EH (cell line): Measurements from ENCODE around the gene NRXN3.

Source experiments
- DNase-seq: peaks from one replicate; pipeline ENCODE4 v3.0.0-alpha.2; 2015; ENCODE audit warnings: low read depth

Gene NRXN3

DNA sequence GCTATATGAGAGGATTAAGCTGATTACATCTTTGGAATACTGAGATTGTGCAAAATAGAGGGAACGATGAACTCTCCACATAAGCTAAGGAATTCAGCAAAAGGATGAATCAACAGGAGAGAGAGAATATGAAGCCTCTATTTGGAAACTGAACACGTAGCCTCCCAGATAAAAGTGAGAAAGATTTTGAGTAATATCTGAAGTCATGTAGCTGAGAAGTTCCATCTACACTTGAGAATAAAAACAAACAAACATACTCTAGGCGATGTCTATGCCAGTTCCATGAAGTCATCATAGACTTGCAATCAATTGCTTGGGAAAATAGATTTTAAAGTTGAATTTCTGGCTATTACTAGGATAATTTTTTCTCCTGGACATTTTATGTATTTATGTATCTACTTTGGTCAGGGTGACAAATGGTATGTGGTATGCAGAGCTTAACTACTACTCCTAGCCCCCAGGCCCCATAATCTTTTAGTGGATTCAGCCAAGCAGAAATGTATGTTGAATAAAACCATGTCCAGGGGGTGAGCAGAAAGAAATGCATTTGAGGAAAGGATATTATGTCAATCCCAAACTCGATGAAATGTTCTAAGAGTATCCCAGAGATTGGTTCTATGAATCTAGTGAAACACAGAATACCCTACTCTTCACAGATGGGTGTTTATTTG, 1413.7 kb downstream of the NRXN3 start:
- peak; percentile 92 for DNase-seq

DNA sequence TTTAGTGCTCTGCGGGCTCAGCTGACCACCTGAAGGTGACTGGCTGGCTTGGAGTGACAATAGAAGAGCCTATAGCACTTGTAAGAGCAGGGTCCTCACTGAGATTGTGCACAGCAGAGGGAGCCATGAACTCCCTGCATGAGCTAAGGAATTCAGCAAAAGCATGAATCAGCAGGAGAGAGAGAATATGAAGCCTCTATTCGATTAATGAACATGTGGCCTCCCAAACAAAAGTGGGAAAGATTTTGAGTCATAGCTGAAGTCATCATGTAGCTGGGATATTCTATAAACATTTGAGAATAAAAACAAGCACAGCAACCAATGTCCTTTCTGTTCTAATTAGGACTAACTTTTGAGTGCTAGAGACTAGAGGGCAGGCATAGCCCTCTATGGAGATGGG, 1414.5 kb downstream of the NRXN3 start:
- peak; percentile 97 for DNase-seq

DNA sequence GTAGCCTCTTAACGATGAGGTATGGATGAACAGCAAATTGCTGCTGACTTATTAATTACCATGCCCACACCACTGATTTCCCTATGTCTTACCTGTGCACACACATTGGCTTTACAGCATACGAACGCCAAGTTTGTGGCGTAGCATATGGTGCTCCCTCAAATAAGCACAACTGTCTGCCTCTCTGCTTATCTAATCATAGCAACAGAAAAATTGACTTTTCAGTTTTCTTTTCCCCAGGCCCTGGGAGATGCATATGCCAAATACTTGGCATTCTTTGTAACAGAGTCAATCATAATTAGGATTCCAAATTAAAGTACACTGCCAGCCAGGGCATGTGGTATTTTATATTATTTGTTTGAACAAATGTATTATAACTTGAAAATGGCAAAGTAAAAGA, 1415.7 kb downstream of the NRXN3 start:
- DNase-seq = peak; percentile 86

GRCh38 chr14:79586416-79586815, 1416.2 kb downstream of the NRXN3 start:
- no peak for DNase-seq

GRCh38 chr14:79586989-79587598, 1416.9 kb downstream of the NRXN3 start:
- no peak for DNase-seq

DNA sequence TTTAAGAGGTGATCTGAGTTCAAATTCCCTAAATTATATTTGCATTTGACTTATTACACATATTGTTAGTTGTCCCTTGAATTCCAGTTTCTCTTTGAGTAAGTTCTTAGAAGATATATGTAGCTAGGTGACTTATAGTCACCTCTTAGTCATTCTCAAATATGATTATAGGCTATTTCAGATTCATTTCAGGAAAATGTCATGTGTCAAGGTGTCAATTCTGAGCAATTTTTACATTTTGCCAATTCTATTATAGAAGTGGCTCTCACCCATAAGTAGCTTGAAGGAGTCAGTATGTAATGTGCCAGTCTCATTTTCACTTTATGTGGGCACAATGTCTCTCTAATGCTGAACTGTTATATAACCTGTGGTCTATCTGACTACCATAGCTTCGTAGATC, 1417.7 kb downstream of the NRXN3 start:
- DNase-seq = no peak

GRCh38 chr14:79588398-79588797, 1418.2 kb downstream of the NRXN3 start:
- no peak for DNase-seq

DNA sequence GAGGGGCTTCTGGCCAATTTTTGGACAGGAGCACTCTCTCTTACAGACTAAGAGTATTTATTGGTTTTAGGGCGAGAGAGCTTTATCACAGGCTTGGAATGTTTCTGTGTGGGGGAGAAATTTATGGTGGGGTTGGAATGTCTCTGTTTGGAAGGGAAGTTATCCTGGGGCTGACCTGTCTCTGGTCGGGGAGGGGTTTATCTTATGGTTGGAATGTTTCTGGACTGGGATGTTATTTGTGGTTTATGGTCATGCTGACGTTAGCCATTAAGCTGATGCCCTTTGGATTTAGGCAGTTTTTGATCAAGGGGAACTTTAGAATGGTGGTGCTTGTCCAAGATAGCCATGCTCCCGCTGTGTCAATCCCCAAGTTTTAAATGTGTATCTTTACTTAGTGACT, 1426.4 kb downstream of the NRXN3 start:
- peak; percentile 97 for DNase-seq

- peak; percentile 70 for DNase-seq
Measured at GRCh38 chr14:79597566-79597965, 1427.4 kb downstream of the NRXN3 start.

GRCh38 chr14:79598339-79598738, 1428.2 kb downstream of the NRXN3 start:
- DNase-seq = peak; percentile 84

- DNase-seq = no peak
Measured at GRCh38 chr14:79599239-79599638, 1429.1 kb downstream of the NRXN3 start.

DNA sequence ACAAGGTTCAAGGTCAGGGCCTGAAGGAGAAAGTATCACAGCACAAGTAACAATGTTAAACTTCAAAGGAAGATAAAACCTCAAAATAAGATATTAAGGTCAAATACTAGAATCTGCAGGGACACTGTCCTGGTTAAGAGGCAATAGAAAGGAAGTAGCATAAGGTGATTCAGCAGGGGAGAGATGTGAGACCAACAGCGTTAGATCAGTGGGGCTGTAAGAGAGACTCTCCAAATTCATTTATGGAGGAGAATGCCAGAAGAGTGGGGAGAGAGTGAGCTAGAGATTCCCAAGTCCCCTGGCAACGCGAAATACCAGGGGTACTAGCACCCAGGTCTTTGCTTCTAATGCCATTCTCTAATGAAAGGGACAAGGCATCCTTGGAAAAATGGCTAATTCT, 1430.2 kb downstream of the NRXN3 start:
- no peak for DNase-seq

DNA sequence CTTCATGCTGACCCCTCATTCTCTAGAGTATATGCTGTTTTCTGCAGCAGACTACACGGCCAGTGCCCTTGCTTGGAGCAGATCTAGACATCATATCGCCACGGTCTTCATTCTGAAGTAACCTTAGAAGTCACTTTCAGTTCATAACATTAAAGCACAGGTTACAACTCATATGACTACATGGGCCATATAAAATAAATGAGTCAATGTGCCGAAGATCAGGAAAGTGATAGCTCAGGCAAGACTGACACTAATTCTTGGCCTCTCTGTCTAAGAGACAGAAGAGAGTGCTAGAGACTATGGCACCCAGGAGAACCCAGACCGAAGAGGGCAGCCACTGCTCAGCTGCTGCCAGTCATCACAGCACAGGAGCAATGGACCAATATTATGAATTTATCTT, 1431.4 kb downstream of the NRXN3 start:
- DNase-seq = no peak

- DNase-seq = no peak
Measured at GRCh38 chr14:79602045-79602444, 1431.9 kb downstream of the NRXN3 start.

GRCh38 chr14:79602742-79603141, 1432.6 kb downstream of the NRXN3 start:
- no peak for DNase-seq

GRCh38 chr14:79605849-79606248, 1435.7 kb downstream of the NRXN3 start:
- DNase-seq = no peak

GRCh38 chr14:79608446-79608845, 1438.3 kb downstream of the NRXN3 start:
- no peak for DNase-seq

GRCh38 chr14:79613625-79614024, 1443.5 kb downstream of the NRXN3 start:
- DNase-seq = no peak

DNA sequence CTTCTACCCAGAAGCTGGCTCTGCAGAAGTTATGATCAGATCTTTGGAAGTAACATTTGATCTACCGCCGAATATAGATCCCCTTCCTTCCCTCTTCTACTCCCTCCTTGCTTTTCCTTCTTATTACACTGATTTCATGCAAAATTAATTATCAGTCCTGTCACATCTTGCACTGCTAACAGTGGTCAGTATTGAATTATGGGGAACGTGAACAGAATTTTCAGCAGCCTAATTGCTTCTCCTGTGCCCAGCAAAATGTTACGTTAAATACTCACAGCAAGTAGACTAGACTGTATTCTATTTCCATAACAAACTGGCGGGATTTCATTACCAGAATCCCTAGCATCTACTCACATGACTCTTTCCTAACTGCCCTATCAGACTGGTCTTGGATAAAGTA, 1444.3 kb downstream of the NRXN3 start:
- no peak for DNase-seq

GRCh38 chr14:79627058-79627457, 1456.9 kb downstream of the NRXN3 start:
- DNase-seq = no peak

GRCh38 chr14:79629411-79630287, 1459.5 kb downstream of the NRXN3 start:
- peak; percentile 52 for DNase-seq

- peak; percentile 23 for DNase-seq
Measured at GRCh38 chr14:79630288-79630960, 1460.3 kb downstream of the NRXN3 start.
